Measurements from ENCODE around the gene ISOC2. TPM values are rescaled to one million over a fixed set of nuclear protein-coding genes. Genes with fewer than 3 reads are reported as not detected.
A peak's percentile ranks its signal among the peaks of the same experiment; 100 is the strongest.

The ISOC2 gene
- total RNA-seq, 1 donor from 2014 or later, result 30.4 TPM

DNA sequence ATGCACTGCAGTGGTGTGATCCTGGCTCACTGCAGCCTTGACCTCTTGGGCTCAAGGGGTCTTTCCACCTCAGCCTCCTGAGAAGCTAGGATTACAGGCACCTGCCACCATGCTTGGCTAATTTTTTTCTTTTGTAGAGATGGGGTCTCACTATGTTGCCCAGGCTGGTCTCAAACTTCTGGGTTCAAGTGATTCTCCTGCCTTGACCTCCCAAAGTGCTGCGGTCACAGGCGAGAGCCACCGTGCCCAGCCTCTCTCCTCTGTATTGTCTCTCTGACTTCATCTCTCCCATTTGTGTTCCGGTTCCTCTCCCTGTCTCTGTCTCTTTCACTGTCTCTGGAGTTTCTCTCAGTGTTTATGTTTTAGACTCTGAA is 4.8 kb upstream of the ISOC2 start:
- intact Hi-C loops (cut with micrococcal nuclease), result no loop called here
- H3K27me3 Mint-ChIP-seq (ENCODE audit: low read depth), result no peaks in the 10 kb centered on the region
- peaks cover 10% of the 10 kb centered on the region for H3K4me1 Mint-ChIP-seq (ENCODE audit: low read depth)
- H3K9me3 Mint-ChIP-seq, result no peaks in the 10 kb centered on the region
- no peaks in the 10 kb centered on the region for H3K36me3 Mint-ChIP-seq (ENCODE audit: low read depth)
- DNase-seq (ENCODE audit: low spot score), result no peak
- no peak overlapping the region for H3K27ac Mint-ChIP-seq
- no peak overlapping the region for H3K4me3 Mint-ChIP-seq (ENCODE audit: low read depth)

DNA sequence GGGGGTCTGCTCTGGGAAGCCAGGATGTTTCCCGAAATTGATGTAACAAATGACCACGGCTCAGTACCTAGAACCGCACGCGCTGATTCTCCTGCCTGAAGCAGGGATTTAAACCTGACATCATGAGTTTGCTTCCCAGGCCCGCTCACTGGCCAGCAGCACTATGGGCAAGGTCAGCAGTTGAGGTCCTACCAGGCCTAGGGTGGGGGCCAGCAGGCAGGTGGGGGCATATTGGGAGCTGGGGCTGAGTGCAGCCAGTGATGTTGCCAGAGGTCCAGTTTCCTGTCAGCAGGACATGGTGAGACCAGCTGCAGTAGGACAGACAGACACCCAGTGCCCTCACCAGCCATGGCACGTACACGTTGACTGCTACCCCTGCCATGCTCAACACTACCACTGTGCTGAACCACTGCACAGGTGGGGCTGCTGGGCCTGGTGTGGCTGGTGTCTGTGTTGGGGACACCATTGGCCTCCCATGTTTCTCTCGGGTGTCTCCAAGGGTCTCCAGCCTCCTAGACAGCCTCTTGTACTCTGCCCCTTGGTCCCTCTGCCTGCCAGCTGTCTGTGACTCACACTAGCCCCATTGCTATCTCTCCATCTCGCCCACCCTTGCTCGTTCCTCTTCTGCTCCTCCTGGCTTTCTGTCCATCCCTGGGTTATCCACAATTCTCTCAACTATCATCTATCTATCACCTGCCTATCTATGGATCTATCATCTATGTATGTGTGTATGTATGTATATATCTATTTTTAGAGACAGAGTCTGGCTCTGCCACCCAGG is 4.2 kb upstream of the ISOC2 start:
- Mint-ChIP-seq H3K9me3 (no peaks in the 10 kb centered on the region), H3K27ac (no peak overlapping the region), H3K4me3 (ENCODE audit: low read depth) (no peak overlapping the region), H3K36me3 (ENCODE audit: low read depth) (no peaks in the 10 kb centered on the region), H3K27me3 (ENCODE audit: low read depth) (no peaks in the 10 kb centered on the region), H3K4me1 (ENCODE audit: low read depth) (peaks cover 13% of the 10 kb centered on the region)
- DNase-seq (ENCODE audit: low spot score), result no peak
- intact Hi-C loops (cut with micrococcal nuclease), result no loop called here

DNA sequence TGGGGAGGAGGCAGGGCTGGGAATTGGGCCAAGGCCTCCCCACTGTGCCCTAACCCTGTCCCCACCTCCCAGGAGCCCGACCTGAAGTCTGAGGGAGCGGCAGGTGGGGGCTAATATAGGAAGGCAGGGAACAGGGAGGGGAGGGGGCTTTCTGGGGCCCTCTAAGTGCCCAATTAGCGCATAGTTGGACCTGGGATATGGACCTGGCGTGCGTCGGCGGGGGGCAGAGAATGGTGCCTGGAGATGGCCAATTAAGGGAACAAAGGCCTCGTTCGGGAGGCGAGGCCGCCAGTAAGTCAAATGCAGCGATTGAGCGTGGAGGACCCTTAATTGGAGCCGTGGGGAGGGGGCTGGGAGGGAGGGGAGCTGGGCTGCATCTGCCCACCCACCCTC is 3.2 kb upstream of the ISOC2 start, which contains the start of gene C19orf85:
TSS of gene C19orf85 (minus strand) at position 90 of the 393 bp plus-strand sequence. CDS start 197 bp downstream, outside the sequence.
- Mint-ChIP-seq H3K4me1 (ENCODE audit: low read depth) (peaks cover 19% of the 10 kb centered on the region), H3K36me3 (ENCODE audit: low read depth) (no peaks in the 10 kb centered on the region), H3K27me3 (ENCODE audit: low read depth) (no peaks in the 10 kb centered on the region), H3K27ac (no peak within 1 kb of the TSS), H3K9me3 (no peaks in the 10 kb centered on the region), H3K4me3 (ENCODE audit: low read depth) (no peak within 1 kb of the TSS)
- no peak for DNase-seq (ENCODE audit: low spot score)
- intact Hi-C loops (cut with micrococcal nuclease), result loop anchor here (5.0 kb wide), 1 partner anchor 168 kb away; no protein-coding TSS in a partner anchor

DNA sequence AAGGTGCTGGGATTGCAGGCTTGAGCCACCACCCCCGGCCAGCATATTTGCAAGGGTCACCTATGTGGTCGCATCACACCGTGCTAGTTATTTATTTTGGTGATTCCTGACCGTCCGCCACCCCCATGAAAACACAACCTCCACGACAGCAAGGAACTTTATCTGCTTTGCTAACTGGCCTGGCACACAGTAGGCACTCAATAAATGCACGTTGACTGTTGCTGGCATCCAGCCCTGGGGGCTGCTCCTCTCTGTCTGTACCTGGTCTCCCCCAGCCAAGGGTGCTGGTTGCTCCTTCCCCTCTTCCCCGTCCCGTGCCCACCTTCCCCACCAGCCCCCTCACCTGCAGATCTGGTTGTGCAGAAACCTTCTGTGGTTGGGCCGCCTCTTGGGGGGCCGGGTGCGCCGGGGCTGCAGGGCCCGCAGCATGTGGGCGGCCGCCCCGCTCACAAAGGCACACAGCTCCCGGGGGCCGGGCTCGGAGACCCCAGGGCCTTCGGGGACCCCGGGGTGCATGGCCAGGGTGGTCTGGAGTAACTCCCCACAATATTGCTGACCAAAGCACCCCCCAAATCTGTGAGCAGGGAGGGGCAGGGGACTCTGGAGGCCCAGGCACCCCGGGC is 2.7 kb upstream of the ISOC2 start:
- no peak for DNase-seq (ENCODE audit: low spot score)
- no peaks in the 10 kb centered on the region for H3K9me3 Mint-ChIP-seq
- intact Hi-C loops (cut with micrococcal nuclease), result loop anchor here (5.0 kb wide), 1 partner anchor 168 kb away; no protein-coding TSS in a partner anchor
- peaks cover 19% of the 10 kb centered on the region for H3K4me1 Mint-ChIP-seq (ENCODE audit: low read depth)
- no peaks in the 10 kb centered on the region for H3K27me3 Mint-ChIP-seq (ENCODE audit: low read depth)
- no peaks in the 10 kb centered on the region for H3K36me3 Mint-ChIP-seq (ENCODE audit: low read depth)
- H3K27ac Mint-ChIP-seq, result no peak overlapping the region
- no peak overlapping the region for H3K4me3 Mint-ChIP-seq (ENCODE audit: low read depth)

GRCh38 chr19:55463583-55464031 is 2.2 kb upstream of the ISOC2 start:
- intact Hi-C loops (cut with micrococcal nuclease), result loop anchor here (5.0 kb wide), 1 partner anchor 169 kb away; no protein-coding TSS in a partner anchor
- H3K9me3 Mint-ChIP-seq, result no peaks in the 10 kb centered on the region
- H3K4me3 Mint-ChIP-seq (ENCODE audit: low read depth), result no peak overlapping the region
- H3K27me3 Mint-ChIP-seq (ENCODE audit: low read depth), result no peaks in the 10 kb centered on the region
- no peak for DNase-seq (ENCODE audit: low spot score)
- H3K36me3 Mint-ChIP-seq (ENCODE audit: low read depth), result no peaks in the 10 kb centered on the region
- H3K27ac Mint-ChIP-seq, result no peak overlapping the region
- peaks cover 19% of the 10 kb centered on the region for H3K4me1 Mint-ChIP-seq (ENCODE audit: low read depth)

DNA sequence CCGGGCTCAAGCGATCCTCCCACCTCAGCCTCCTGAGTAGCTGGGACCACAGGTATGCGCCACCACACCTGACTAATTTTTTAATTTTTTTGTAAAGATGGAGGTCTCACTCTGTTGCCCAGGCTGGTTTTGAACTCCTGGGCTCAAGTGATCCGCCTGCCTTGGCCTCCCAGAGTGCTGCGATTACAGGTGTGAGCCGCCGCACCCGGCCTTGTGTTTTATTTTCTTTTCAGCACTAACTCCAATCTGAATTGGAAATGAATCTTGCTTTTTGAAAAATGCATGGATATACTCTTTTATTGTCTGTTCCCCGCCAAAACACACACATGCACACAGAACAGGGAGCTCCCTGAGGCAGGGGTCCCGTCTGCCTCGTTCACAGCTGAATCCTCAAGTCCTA is 1.3 kb upstream of the ISOC2 start:
- peaks cover 16% of the 10 kb centered on the region for H3K4me1 Mint-ChIP-seq (ENCODE audit: low read depth)
- no peaks in the 10 kb centered on the region for H3K27me3 Mint-ChIP-seq (ENCODE audit: low read depth)
- H3K4me3 Mint-ChIP-seq (ENCODE audit: low read depth), result peak overlapping the region; percentile 85
- H3K9me3 Mint-ChIP-seq, result no peaks in the 10 kb centered on the region
- no peak overlapping the region for H3K27ac Mint-ChIP-seq
- no peak for DNase-seq (ENCODE audit: low spot score)
- intact Hi-C loops (cut with micrococcal nuclease), result loop anchor here (5.0 kb wide), 1 partner anchor 170 kb away; no protein-coding TSS in a partner anchor
- H3K36me3 Mint-ChIP-seq (ENCODE audit: low read depth), result no peaks in the 10 kb centered on the region

DNA sequence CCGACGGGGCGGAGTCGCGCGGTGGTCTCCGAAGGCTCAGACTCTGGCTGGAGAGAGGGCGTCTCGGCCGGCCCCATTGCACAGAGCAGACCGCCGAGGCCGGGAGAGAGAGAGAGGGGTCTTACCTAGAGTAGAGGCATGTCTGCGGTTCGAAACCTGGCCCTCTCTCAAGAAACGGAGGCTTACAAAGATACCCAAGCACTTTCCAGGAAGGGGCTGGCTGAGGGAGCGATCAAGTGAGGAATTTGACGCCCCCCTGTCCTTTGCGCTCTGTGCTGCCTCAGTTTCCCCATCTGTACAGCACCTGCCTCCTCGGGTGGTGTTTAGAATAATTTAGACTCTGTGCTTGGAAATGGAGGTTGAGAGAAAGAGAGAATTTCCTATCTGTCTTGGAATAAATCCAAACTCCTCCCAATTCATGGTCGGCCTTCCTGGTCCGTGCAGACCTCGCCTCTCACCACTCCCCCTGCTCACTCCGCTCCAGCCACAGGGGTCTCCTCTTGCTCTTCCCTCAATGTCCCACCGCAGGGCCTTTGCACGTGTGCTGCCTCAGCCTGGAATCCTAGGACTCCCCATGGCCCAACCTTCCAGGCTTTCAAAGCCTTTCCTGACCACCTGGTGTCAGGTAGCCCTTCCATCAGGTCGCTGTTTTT is 658 bp upstream of the ISOC2 start:
- peak overlapping the region; percentile 73 for H3K27ac Mint-ChIP-seq
- intact Hi-C loops (cut with micrococcal nuclease), result loop anchor here (1.0 to 5.0 kb wide), 3 partner anchors 14 to 170 kb away; partner anchors contain the start of gene ZNF628
- H3K9me3 Mint-ChIP-seq, result no peaks in the 10 kb centered on the region
- DNase-seq (ENCODE audit: low spot score), result no peak
- H3K27me3 Mint-ChIP-seq (ENCODE audit: low read depth), result no peaks in the 10 kb centered on the region
- H3K36me3 Mint-ChIP-seq (ENCODE audit: low read depth), result no peaks in the 10 kb centered on the region
- H3K4me1 Mint-ChIP-seq (ENCODE audit: low read depth), result peaks cover 16% of the 10 kb centered on the region
- H3K4me3 Mint-ChIP-seq (ENCODE audit: low read depth), result peak overlapping the region; percentile 85

- Mint-ChIP-seq H3K27ac (peak overlapping the region; percentile 73), H3K9me3 (no peaks in the 10 kb centered on the region)
- DNase-seq (ENCODE audit: low spot score), result no peak
Measured at GRCh38 chr19:55460670-55461258, 678 bp downstream of the ISOC2 start.

GRCh38 chr19:55459950-55460657 is 1.3 kb downstream of the ISOC2 start:
- no peaks in the 10 kb centered on the region for H3K27me3 Mint-ChIP-seq (ENCODE audit: low read depth)
- intact Hi-C loops (cut with micrococcal nuclease), result loop anchor here (5.0 kb wide), 1 partner anchor 172 kb away; no protein-coding TSS in a partner anchor

More at GRCh38 chr19:55460670-55461258, 678 bp downstream of the ISOC2 start:
- no peaks in the 10 kb centered on the region for H3K27me3 Mint-ChIP-seq (ENCODE audit: low read depth)
- H3K4me1 Mint-ChIP-seq (ENCODE audit: low read depth), result peaks cover 16% of the 10 kb centered on the region
- intact Hi-C loops (cut with micrococcal nuclease), result loop anchor here (1.0 to 5.0 kb wide), 3 partner anchors 16 to 172 kb away; partner anchors contain the start of gene ZNF628
- peak overlapping the region; percentile 85 for H3K4me3 Mint-ChIP-seq (ENCODE audit: low read depth)
- no peaks in the 10 kb centered on the region for H3K36me3 Mint-ChIP-seq (ENCODE audit: low read depth)

GRCh38 chr19:55459551-55459949 is 1.9 kb downstream of the ISOC2 start:
- Mint-ChIP-seq H3K4me3 (ENCODE audit: low read depth) (no peak overlapping the region), H3K27me3 (ENCODE audit: low read depth) (peaks cover 2% of the 10 kb centered on the region)
- no peak for DNase-seq (ENCODE audit: low spot score)

More at GRCh38 chr19:55459950-55460657, 1.3 kb downstream of the ISOC2 start:
- Mint-ChIP-seq H3K27ac (no peak overlapping the region), H3K4me1 (ENCODE audit: low read depth) (peaks cover 16% of the 10 kb centered on the region), H3K9me3 (no peaks in the 10 kb centered on the region), H3K4me3 (ENCODE audit: low read depth) (peak overlapping the region; percentile 85), H3K36me3 (ENCODE audit: low read depth) (no peaks in the 10 kb centered on the region)
- DNase-seq (ENCODE audit: low spot score), result no peak

GRCh38 chr19:55457683-55458457 is 3.6 kb downstream of the ISOC2 start:
- intact Hi-C loops (cut with micrococcal nuclease), result no loop called here
- Mint-ChIP-seq H3K36me3 (ENCODE audit: low read depth) (peaks cover 15% of the 10 kb centered on the region), H3K4me1 (ENCODE audit: low read depth) (peaks cover 17% of the 10 kb centered on the region), H3K9me3 (no peaks in the 10 kb centered on the region), H3K4me3 (ENCODE audit: low read depth) (no peak overlapping the region), H3K27me3 (ENCODE audit: low read depth) (peaks cover 11% of the 10 kb centered on the region), H3K27ac (no peak overlapping the region)
- no peak for DNase-seq (ENCODE audit: low spot score)

More at GRCh38 chr19:55459551-55459949, 1.9 kb downstream of the ISOC2 start:
- H3K9me3 Mint-ChIP-seq, result no peaks in the 10 kb centered on the region
- H3K4me1 Mint-ChIP-seq (ENCODE audit: low read depth), result peaks cover 16% of the 10 kb centered on the region
- no peak overlapping the region for H3K27ac Mint-ChIP-seq
- peaks cover 4% of the 10 kb centered on the region for H3K36me3 Mint-ChIP-seq (ENCODE audit: low read depth)
- intact Hi-C loops (cut with micrococcal nuclease), result no loop called here
